Stimulated activated effector memory CD8-positive, alpha-beta T cell treated with anti-CD3 and anti-CD28 coated beads, Interleukin-12 subunit alpha, Interleukin-12 subunit beta, amount 100 ng/mL, for 72 hours (primary cell): ENCODE measurements around the gene C10orf90.

Source experiments
- ATAC-seq: fragments of 150-1000 bp; cut with Tn5 transposase; 2 replicates; pipeline ENCODE4 v1.10.0; 2021
- DNase-seq, 2 donors: peaks; one replicate each; pipeline ENCODE4 v3.0.0; 2021 to 2022; ENCODE audit warnings: low spot score in 2 of 2
- H3K27ac Mint-ChIP-seq: one replicate; pipeline ENCODE4 v1.8.0; 2022; ENCODE audit warnings: mild to moderate bottlenecking, mixed read lengths
- H3K36me3 Mint-ChIP-seq: one replicate; pipeline ENCODE4 v1.8.0; 2022; ENCODE audit warnings: mild to moderate bottlenecking, mixed read lengths
- H3K4me1 Mint-ChIP-seq: one replicate; pipeline ENCODE4 v1.8.0; 2022; ENCODE audit warnings: mixed read lengths
- H3K4me3 Mint-ChIP-seq: one replicate; pipeline ENCODE4 v1.8.0; 2022; ENCODE audit warnings: mild to moderate bottlenecking, mixed read lengths
- H3K9me3 Mint-ChIP-seq: one replicate; pipeline ENCODE4 v1.8.0; 2022; ENCODE audit warnings: mixed read lengths

C10orf90 gene

DNA sequence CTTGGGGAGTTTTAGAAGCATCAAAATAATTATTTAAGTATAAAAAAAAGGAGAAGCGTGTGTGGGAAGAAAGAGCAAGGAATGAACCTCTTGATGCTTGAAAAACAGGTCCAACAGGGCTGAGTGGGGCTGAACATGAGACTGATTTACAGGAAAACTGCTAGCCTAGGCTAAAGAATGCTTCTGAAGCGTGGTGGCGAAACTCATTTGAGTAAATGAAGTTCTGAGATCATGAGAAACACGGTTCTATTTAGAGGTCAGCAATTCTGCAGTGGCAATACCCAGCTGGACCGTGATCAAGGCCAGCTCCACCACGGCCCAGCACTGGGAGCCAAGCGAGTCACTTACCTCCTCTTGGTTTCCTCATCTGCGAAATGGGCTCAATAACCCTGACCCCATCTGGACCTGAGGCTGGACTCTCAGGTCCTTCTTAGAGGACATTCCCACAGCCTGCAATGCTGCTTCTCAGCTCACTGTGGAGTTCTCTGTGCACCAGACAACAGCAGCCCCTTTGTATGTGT is 142.1 kb downstream of the C10orf90 start:
- H3K27ac Mint-ChIP-seq, result no peak overlapping the region

DNA sequence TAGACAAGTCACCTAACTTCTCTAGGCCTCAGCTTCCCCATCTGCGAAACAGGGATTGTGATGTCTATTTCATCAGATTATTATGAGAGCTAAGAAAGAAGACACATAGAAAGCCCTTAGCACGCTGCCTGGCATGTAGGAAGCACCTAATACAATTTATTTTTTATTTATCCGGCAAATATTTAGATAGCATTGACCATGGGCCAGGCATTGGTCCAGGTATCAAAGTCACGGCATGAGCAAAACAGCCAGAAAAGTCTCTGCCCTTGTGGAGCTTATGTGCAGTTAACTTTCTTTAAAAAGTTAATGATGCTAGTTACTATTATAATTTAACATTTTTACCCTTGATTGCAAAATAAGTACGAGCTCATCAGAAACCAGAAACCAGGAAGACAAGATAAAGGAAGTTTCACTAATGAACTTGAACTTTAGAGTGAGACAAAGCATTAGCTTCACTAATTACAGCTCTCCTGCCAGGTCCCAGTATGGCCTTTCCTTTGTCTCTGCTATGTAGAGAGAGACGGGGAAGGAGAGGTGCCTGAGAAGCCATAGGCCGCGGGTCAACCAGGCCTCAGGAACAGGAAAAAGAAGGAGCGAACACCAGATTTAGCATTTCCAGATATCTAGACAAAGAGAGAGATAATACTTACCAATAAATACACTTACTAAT is 142.7 kb downstream of the C10orf90 start:
- no peaks in the 10 kb centered on the region for H3K4me1 Mint-ChIP-seq
- DNase-seq (no peak), ATAC-seq (no peak)
- no peaks in the 10 kb centered on the region for H3K9me3 Mint-ChIP-seq
- no peak overlapping the region for H3K27ac Mint-ChIP-seq
- H3K36me3 Mint-ChIP-seq, result no peaks in the 10 kb centered on the region
- H3K4me3 Mint-ChIP-seq, result no peak overlapping the region

More for the DNA sequence above, 142.1 kb downstream of the C10orf90 start:
- H3K9me3 Mint-ChIP-seq, result no peaks in the 10 kb centered on the region
- H3K4me1 Mint-ChIP-seq, result no peaks in the 10 kb centered on the region
- no peak overlapping the region for H3K4me3 Mint-ChIP-seq
- no peaks in the 10 kb centered on the region for H3K36me3 Mint-ChIP-seq
- no peak for ATAC-seq
- DNase-seq, result no peak

DNA sequence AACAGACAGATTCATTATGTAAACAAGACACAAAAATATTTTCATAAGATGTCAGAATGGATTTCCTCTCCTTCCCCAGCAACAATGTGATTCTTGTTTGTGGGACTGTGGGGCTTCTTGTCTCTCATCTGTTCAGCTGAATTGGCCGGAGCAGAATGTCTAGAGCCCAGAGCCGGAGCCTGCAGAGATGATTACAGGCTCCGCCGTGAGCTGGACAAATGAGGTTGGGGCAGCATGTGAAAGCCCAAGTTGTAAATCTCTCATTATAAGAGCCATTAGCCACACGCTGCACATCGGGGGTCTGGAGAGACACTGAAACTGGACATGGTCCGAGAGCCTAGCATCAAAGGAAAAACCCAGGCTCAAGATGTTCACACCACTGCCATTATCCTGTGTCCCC is 145.2 kb downstream of the C10orf90 start:
- Mint-ChIP-seq H3K4me3 (no peak overlapping the region), H3K4me1 (no peaks in the 10 kb centered on the region), H3K27ac (no peak overlapping the region), H3K9me3 (no peaks in the 10 kb centered on the region), H3K36me3 (no peaks in the 10 kb centered on the region)
- DNase-seq (no peak), ATAC-seq (no peak)

DNA sequence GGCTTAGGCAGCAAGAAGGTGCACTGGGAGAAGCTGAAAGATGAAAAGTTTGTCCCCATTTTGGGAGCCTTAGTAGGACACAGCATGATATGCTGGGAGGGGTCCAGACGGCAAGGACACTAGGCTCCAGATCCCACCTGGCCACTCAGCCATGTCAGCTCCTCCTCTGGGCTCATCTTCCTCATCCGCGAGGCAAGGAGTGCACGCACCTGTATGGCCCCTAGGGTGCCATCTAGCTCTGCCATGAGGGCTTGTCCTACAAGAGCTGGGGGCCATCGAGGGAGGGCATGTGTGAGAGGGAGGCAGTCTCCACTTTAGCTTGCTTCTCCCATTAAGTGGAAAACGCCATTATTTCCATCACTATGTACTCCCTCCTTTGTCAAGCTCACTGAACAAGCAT is 146.0 kb downstream of the C10orf90 start:
- no peak for ATAC-seq
- no peaks in the 10 kb centered on the region for H3K9me3 Mint-ChIP-seq
- H3K36me3 Mint-ChIP-seq, result no peaks in the 10 kb centered on the region
- H3K4me1 Mint-ChIP-seq, result no peaks in the 10 kb centered on the region
- H3K4me3 Mint-ChIP-seq, result no peak overlapping the region
- H3K27ac Mint-ChIP-seq, result no peak overlapping the region
- no peak for DNase-seq

DNA sequence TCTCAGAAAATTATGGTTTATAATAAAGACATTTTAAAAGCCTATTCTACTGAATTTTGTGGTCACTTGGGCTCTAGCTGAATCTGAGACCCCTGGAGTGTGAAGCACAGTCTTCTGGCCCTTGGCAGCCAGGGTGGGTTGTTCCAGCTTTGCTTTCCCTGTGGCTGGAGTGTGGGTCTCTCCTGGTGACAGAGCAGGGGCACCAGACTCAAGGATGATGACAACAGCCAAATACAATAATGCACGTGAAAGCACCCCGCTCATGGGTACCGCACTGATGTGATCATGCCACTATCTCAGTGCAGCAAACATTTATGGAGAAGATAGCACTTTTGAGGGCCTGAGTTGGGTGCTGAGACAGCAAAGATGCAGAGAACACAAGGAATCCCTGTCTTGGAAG is 147.4 kb downstream of the C10orf90 start:
- DNase-seq, result no peak
- no peak for ATAC-seq
- Mint-ChIP-seq H3K4me3 (no peak overlapping the region), H3K9me3 (no peaks in the 10 kb centered on the region), H3K4me1 (no peaks in the 10 kb centered on the region), H3K36me3 (no peaks in the 10 kb centered on the region), H3K27ac (no peak overlapping the region)

DNA sequence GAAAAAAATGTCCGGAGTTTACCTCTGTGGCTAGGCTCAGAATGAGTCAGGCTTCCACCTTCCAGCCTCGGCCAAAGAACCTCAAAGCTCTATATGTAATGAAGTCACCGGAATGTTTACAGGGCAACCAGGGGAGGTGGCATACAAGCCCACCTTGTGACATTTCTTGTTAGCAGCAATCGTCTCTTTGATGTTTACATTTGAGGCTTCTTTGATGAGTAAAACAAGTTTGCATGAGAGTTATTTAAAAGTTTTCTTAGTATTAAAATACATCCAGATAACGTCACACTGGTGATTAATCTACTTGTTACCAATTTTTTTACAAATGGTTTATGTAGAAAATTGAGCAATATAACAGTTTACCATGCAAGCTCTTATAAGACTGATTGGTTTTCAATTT is 149.1 kb downstream of the C10orf90 start:
- Mint-ChIP-seq H3K4me3 (no peak overlapping the region), H3K4me1 (no peaks in the 10 kb centered on the region), H3K27ac (no peak overlapping the region), H3K36me3 (no peaks in the 10 kb centered on the region), H3K9me3 (no peaks in the 10 kb centered on the region)
- DNase-seq (no peak), ATAC-seq (peak; percentile 39)

DNA sequence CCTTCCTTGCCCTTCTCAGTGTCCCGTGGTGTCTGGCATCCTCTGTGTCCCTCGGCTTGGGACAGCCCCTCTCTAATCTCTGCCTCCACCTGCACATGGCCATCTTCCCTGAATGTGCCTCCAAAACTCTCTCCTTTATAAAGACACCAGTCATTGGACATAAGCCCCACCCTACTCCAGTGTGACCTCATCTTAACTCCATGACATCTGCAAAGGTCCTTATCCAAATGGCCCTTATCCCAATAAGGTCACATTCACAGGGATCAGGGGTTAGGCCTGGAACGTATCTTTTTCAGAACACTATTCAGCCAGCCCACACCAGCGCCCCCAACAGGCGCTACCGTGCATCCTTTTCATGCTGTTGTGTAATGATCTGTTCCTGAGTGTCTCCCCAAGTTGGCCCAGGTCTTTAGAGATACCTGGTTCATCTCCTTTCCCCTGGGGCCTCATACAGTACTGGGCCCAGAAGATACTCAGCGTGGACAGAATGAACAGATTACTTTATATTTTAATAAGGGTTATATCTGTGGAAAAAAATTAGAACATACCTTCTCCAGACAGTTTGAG is 149.7 kb downstream of the C10orf90 start:
- no peak overlapping the region for H3K27ac Mint-ChIP-seq
- DNase-seq (no peak), ATAC-seq (no peak)
- H3K36me3 Mint-ChIP-seq, result no peaks in the 10 kb centered on the region
- no peaks in the 10 kb centered on the region for H3K9me3 Mint-ChIP-seq
- no peaks in the 10 kb centered on the region for H3K4me1 Mint-ChIP-seq
- no peak overlapping the region for H3K4me3 Mint-ChIP-seq

DNA sequence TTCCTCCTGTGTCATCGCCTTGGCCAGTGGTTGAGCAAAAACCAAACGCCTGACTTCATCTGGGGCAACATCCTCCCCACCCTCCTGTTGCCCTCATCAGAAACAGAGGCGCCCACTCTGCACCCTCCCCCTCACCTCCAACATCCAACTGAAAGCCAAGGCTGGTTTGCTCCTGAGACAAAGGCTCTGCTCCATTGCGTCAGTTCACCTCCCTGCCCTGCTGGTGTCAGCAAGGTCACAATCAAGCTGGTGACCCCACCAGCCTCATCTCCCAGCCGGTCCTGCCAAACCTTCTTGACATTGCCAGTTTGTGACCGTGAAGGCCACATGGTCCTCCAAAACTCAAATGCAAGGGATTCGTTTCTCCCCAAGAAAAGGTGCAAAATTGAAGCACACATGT is 150.5 kb downstream of the C10orf90 start:
- Mint-ChIP-seq H3K4me1 (no peaks in the 10 kb centered on the region), H3K36me3 (no peaks in the 10 kb centered on the region), H3K27ac (no peak overlapping the region), H3K9me3 (no peaks in the 10 kb centered on the region), H3K4me3 (no peak overlapping the region)
- ATAC-seq (no peak), DNase-seq (no peak)

DNA sequence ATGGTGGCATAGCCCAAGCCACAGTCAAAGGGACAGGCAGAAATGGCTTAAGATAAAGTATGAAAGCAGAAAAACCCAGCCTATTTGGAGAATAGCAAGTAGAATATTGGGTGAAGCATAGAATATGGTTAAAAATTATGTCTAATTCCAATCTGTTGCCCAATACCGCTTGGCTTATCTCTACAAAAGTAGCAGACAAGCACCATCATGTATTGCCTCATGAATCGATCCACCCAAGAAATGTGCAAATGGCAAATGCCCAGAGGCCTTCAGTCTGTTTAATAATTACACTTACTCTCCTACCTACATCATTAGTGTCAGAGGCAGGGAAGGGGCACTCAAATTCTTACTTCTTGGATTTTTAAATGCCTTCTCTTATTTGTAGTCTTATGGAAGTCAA is 151.3 kb downstream of the C10orf90 start:
- Mint-ChIP-seq H3K27ac (no peak overlapping the region), H3K4me3 (no peak overlapping the region), H3K36me3 (no peaks in the 10 kb centered on the region), H3K9me3 (no peaks in the 10 kb centered on the region), H3K4me1 (no peaks in the 10 kb centered on the region)
- ATAC-seq (no peak), DNase-seq (no peak)

DNA sequence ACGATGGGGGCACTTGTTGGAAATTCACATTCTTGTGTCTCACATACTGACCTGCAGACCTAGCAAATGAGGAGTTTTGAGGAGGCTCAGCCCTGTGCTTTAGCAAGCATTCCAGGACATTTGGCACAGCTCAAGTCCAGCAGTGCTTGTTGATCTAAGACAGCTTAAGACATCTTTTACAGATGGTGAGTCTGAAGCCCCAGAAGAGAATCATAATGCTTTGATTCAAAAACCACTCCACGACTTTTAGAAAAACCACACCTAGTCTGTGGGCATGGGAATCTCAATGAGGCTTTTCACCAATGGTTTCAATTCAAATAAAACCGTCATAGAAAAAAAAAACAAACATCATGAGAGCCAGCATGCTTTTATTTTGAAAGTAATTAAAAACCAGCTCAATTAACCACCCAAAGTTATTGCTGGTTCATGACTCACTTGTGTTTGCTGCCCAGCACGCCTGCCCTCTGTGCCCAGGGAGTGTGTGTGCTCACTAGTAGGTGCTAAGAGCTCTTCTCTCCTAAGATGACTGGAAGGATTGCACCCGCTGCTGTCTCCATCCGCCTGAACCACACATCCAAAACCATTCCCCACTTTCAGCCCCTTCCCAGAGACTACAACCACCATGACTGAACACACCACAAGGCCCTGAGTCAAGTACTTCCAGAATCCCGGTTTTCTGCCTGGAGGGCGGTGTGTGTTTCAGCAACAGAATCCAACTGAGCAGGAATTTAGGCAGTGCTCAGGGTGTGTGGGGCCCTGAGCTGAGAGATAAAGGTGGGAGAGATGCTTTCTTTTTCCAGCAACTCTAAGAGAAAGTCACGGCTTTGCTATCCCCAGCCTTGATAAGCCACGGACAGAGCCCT is 152.0 kb downstream of the C10orf90 start:
- Mint-ChIP-seq H3K4me3 (no peak overlapping the region), H3K36me3 (no peaks in the 10 kb centered on the region), H3K4me1 (no peaks in the 10 kb centered on the region), H3K27ac (no peak overlapping the region), H3K9me3 (no peaks in the 10 kb centered on the region)
- DNase-seq, result no peak
- peak; percentile 14 for ATAC-seq

DNA sequence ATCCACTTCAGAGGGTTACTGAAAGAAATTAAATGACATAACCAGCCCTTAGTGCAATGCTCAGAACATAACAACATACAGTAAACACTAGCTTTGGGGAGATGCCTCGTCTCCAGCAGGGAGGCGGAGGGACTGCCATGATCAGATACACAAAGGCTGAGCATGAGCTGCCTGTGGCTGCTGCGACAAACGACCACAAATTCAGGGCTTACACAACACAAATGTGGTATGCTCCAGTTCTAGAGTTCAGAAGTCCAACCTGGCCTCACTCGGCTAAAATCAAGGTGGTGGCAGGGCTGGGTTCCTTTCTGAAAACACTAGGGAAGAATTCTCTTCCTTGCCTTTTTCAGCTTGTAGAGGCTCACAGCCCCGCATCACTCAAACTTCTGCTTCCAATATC is 154.0 kb downstream of the C10orf90 start:
- Mint-ChIP-seq H3K4me1 (no peaks in the 10 kb centered on the region), H3K9me3 (no peaks in the 10 kb centered on the region), H3K4me3 (no peak overlapping the region), H3K36me3 (no peaks in the 10 kb centered on the region), H3K27ac (no peak overlapping the region)
- DNase-seq (no peak), ATAC-seq (no peak)

DNA sequence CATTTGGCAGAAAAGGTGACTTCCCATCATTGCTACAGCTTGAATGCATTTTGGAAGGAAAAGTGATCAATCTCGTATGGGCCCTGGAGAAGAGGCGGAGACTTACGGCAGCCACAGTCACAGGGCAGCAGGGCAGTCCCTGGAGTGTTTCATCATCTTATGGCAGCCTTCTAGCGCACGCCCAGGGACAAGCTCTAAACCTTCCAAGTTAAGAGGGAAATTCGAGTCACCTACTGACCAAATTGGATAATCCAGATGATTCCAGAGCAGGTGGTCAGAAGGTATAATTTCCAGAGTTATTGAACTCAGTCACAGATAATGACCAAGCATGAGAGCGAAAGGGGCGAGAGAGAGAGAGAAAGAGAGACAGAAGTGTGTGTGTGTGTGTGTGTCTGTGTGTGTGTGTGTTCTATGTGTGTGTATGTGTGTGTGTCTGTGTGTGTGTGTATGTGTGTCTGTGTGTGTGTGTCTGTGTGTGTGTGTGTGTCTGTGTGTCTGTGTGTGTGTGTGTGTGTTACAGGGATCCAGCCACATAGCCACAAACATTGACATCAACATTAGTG is 158.5 kb downstream of the C10orf90 start:
- H3K36me3 Mint-ChIP-seq, result no peaks in the 10 kb centered on the region
- peaks cover 2% of the 10 kb centered on the region for H3K9me3 Mint-ChIP-seq
- H3K4me1 Mint-ChIP-seq, result no peaks in the 10 kb centered on the region
- H3K27ac Mint-ChIP-seq, result no peak overlapping the region
- no peak overlapping the region for H3K4me3 Mint-ChIP-seq
- DNase-seq (no peak), ATAC-seq (no peak)

DNA sequence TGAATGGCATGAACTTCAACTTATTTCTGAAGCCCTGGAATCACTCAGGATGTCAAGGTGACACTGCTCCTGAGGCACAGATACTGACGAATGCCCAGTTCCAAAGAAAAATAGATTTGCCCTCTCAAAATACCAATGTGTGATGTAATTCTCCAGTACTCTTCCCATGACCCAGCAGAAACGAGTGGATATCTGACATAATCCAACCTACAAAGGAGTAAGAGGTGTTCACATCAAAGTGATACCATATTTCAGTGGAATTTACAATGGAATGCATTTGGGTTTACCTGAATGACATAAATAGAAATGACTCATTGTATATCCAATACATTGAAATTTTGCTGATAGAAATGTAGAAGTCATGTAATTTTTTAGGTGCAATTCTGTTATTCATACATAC is 161.3 kb downstream of the C10orf90 start:
- no peaks in the 10 kb centered on the region for H3K36me3 Mint-ChIP-seq
- H3K4me1 Mint-ChIP-seq, result peaks cover under 1% of the 10 kb centered on the region
- peaks cover 2% of the 10 kb centered on the region for H3K9me3 Mint-ChIP-seq
- H3K27ac Mint-ChIP-seq, result no peak overlapping the region
- no peak overlapping the region for H3K4me3 Mint-ChIP-seq
- ATAC-seq (no peak), DNase-seq (no peak)

DNA sequence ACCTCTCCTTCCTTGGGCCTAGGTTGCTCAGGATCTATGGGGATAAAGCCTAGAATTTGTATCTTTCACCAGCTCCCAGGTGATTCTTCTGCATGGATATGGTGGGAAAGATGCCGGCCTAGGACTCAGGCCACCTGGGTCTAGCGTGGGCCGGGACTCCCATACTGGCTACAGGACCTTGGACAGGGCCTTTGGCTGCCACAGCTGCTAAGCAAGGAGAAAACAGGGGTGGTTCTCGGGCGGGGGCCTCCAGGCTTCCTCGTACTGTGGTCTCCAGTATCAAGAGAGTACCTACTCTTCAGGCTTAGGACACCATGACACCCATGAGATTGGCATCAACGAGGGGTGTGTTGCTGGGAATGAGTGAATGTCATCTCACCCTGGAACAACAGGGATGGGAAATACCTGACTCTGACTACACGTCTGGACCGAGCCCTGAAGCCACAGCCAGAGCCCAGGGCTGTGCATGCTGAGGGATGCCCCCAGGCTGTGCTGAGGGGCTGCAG is 161.9 kb downstream of the C10orf90 start:
- Mint-ChIP-seq H3K9me3 (peaks cover 2% of the 10 kb centered on the region), H3K4me1 (peaks cover 5% of the 10 kb centered on the region), H3K27ac (no peak overlapping the region), H3K36me3 (no peaks in the 10 kb centered on the region), H3K4me3 (no peak overlapping the region)
- no peak for DNase-seq
- no peak for ATAC-seq

DNA sequence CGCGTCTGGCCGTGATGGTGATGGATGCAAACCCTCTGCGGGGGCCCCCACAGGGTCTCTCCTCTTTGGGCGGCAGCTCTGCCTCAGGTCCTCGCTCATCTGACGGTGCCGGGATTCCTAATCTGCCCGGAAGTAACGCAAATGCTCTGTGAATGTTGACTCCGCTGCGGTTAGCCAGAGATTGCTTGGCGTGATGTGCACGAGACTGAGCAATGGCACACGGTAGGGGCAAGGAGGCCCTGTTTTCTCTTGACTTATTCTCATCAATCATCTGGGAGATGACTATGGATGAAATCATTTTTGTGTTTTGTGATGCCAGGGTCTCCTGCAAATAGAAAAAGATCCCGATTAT is 165.8 kb downstream of the C10orf90 start:
- DNase-seq (no peak), ATAC-seq (no peak)
- H3K36me3 Mint-ChIP-seq, result no peaks in the 10 kb centered on the region
- H3K4me3 Mint-ChIP-seq, result no peak overlapping the region
- peaks cover 5% of the 10 kb centered on the region for H3K4me1 Mint-ChIP-seq
- H3K9me3 Mint-ChIP-seq, result peaks cover 2% of the 10 kb centered on the region
- H3K27ac Mint-ChIP-seq, result no peak overlapping the region
